HG03558 (cell line): ENCODE data around the gene ARFGAP3.
"Not testable (repeated sequence)": the region's sequence is repeated elsewhere in the genome, so short reads cannot be mapped to it uniquely, and the experiment has no call there.

Source experiments
- ATAC-seq: cut with Tn5 transposase; IDR thresholded peaks from one replicate; pipeline ENCODE4 v1.9.1; 2021; ENCODE audit warnings: moderate number of reproducible peaks; ENCODE audit not compliant: unreplicated experiment; ENCODE audit errors: extremely low read depth

The ARFGAP3 gene

DNA sequence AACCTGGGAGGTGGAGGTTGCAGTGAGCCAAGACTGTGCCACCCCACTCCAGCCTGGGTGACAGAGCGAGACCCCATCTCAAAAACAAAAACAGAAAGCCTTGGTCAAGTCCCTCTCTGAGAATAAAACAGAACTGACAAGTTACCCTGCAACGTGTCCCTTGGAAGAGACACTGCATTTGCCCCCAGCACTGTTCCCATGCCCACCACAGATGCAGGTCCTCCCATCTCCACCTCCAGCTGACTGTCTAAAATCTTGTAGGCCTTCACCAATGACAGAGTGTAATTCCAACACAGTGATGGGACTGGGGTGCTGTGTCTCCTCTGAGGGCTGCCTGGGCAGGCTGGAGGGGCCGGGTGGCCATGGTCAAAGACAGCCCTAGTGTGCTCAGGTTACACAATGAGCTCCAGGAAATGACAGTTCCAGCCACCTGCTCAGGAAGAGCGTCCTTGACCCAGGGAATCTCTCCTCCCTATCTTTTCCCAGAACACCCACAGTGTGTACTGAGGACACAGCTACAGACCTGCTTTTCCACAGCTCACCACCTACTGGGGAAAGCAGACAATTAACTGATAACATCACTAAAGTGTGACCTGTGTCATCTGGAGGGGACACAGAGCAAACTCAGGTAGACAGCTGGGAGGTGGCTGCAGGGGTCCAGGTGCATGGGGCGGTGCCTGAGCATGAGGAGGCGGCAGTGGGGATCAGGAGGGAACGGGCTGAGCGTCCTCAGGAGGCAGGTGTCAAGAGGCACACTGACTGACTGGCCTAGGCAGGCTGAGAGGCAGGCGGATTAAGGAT, 56.4 kb downstream of the ARFGAP3 start:
- no peak for ATAC-seq

DNA sequence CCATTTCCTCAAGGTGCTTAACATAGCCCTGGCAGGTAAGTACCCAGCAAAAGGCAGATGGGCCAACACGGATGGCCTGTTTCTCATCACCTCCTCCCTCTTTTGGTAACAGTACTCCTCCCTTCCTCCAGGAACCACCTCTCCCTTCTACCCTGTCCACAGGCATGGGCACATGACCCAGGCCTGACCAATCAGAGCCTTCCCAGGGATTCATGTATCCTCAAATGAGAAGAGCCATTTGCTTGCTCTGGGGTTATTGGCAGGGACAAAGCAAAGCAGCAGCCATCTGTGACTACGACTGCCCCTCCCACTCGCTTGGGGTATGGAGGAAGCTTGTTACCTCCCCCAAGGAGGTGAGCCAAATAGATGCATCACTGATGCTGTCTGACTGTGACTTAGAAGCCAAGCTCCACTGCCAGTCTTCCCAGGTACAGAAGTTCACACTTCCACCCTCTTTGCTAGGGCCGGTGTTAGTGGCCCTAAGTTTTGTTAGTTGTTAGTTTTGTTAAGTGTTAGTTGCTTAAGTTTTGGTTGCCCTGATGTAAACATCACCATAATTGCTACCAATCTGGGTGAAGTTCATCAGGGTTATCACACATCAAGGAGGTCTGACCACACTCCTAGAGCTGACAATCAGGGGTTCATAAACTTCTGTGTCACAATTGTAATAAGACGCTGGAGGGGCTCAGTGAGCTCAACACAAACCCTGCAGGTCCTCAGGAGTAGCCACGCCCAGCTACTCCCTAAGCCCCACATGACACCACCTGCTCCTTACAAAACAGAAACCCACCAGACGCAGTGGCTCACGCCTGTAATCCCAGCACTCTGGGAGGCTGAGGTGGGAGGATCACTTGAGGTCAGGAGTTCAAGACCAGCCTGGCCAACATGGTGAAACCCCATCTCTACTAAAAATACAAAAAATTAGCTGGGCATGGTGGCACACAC, 57.3 kb downstream of the ARFGAP3 start:
- no peak for ATAC-seq

DNA sequence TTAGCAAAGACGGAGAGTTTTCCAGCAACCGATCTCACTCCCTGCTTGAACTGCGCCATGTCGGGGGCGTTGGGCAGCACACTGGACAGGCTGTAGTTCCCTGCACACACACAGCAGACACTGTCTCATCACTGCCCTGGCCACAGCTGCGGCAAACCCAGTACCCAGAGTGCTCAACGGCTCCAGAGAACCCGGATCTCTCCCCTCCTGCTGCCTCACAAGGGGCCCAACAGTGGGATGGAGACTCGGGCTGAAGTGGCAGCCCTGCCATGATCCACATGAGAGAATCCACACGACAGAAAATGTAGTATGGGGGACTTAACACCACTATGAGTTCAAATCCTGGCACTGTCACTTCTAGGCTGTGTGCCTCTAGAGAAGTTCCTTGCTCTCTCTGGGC, 58.0 kb downstream of the ARFGAP3 start:
- ATAC-seq: no peak

DNA sequence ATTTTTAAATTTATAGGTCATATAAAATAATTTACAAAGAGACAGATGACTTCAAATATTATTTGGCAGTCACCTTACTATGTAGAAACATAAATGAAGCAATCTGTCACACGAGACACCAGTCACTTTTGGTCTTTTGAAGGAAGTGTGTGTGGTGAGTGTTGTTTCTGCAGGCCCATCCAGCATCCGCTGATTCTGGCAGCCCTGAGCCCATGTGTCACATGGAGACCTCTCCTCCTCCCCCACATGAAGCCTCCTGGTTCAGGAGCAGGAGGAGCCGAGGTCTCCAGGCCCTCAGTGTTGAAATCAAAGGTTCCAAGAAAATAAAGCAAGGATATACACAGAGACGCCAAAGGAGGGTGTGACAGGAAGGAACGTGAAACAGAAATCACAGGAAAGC, 60.1 kb downstream of the ARFGAP3 start:
- ATAC-seq: no peak

DNA sequence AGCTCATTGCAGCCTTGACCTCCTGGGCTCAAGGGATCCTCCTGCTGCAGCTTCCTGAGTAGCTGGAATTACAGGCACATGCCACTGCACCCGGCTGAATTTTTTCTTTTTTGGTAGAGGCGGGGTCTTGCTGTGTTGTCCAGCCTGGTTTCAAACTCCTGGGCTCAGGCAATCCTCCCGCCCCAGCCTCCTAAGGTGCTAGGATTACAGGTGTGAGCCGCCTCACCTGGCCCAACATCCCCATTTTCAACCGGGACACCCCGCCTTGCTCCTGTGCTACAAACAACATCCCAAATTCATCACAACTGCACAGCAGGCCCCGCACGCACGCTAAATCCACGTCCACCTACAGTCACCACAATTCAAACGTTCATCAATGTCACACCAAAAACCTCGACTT, 61.0 kb downstream of the ARFGAP3 start:
- ATAC-seq: no peak

DNA sequence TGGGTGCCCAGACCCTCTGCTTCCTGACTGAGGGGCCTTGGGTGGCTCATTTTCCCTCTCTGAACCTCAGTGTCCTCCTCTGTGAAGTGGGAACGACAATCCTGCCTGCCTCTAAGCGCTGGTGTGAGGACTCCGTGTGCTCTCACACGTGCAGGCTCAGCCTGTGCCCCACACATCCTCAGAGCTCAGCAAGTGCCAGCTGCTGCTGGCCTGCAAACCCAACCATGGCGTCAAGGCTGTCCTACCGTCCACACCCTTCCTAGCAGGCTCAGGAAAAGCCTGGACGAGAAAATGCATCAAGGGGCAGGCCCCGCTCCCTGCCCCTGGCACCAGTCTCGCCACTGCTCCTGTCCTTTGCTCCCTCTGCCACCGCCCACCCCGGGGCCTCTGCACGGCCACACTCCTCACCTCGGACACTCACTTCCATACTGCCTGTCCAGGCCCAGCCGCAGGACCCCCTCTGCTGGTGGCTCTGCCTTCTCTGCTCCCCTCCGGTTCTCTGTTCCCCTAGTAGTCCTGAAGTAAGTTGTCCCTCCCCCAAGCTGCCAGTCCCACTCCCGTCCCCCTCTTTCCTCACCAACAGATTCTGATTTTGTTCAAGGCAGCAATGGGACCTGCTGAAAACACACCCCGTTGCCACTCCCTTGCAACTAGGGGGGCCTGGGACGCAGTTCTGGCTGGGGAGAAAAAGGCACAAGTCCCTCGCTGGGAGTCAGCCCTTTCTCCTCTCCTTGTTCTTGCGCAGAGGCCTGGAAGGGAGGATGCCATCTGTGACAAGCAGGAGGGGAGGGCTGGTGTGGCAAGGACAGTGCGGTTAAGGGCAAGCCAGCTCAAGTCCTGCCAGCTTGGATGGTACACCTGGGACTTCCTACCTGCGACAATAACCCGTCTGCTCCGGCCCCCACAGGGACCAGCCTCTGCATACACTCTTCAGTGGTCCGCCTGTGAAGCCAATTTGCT, 62.2 kb downstream of the ARFGAP3 start:
- no peak for ATAC-seq

DNA sequence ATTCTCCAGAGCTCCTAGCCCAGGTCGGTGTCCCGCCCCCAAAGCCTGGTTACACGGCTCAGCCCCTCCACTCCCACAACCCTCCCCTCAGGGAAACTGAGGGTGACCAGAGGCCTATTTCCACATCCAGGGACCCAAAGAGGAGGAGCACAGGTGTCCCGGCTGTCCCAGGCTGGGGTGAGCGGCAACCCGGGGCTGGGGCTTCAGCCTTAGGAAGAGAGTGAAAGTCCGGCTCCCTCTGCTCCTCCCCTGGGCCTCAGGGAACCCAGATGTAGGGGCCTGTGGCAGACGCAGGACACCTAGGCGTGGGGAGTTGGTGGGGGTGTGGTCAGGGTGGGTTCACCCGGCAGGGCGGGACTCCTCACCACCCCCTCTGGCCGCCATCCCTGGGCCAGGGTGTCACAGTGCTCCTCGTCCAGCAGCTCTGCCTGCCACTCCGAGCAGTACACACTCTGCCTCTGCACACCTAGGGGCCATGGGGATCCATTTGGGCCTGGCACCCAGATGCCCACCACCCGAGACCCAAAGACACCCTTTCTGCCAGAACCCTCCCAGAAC, 63.1 kb downstream of the ARFGAP3 start:
- no peak for ATAC-seq

DNA sequence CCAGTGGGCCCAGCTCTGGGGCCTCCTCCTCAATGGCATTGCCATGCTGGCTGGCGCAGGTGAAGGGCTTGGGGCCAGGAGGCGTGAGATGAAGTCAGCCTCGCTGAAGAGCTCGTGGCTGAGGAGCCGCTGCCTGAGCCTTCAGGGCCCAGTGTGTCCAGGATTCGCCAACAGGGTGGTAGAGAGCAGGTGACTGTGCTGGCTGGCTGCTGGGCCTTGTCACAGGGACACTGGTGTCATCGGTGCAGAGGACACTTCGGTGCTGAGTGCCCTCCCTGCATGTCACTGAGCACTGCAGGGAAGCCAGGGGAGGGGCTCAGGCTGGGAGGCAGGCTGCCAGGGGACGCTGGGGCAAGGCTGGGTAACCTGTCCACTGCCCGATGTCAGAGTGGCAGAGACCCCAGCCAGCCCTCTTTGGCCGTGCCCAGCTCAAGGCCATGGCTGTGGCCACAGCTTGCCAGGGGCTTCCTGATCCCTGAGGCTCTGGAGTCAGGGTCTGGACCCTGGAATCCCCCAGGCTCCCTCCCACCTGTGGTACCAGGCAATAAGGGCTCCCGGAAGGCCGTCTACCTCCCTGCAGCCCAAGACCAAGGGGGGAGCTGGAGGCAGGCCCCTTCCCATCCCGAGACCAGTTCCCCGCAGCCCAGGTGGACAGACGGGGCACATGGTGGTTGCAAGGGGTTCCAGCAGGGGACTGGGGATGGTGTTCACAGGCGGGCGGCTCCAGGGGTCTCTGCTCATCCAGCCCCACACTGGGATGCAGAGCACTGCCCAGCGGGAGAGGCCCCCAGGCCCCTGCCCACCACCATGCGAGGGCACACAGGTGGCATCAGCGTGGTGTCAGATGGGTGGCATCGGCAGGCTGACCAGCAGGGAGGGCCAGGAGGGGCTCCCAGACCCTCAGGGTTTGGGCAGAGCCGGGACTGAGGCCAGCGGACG, 63.9 kb downstream of the ARFGAP3 start:
- no peak for ATAC-seq

DNA sequence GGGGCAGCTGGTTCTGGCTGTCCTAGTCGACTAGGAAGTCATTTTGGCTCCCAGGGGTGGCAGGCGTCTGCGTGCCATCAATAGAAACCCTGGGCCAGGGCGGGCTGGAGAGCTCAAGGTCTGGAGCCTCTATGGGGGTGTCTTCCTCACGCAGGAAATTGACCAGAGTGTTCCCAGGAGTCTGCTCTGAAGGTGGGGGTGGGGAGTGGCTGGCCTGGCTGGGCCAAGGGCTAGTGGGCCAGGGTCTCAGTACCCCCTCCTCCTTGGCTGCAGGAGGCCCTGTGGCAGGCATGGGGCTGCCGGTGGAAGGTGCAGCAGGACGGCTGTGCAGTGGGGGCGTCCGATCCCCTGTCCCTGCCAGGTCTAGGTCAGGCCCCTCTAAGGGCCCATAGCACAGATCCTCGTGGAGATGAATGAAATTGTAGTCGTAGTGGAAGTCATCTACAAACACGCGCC, 64.6 kb downstream of the ARFGAP3 start:
- no peak for ATAC-seq

DNA sequence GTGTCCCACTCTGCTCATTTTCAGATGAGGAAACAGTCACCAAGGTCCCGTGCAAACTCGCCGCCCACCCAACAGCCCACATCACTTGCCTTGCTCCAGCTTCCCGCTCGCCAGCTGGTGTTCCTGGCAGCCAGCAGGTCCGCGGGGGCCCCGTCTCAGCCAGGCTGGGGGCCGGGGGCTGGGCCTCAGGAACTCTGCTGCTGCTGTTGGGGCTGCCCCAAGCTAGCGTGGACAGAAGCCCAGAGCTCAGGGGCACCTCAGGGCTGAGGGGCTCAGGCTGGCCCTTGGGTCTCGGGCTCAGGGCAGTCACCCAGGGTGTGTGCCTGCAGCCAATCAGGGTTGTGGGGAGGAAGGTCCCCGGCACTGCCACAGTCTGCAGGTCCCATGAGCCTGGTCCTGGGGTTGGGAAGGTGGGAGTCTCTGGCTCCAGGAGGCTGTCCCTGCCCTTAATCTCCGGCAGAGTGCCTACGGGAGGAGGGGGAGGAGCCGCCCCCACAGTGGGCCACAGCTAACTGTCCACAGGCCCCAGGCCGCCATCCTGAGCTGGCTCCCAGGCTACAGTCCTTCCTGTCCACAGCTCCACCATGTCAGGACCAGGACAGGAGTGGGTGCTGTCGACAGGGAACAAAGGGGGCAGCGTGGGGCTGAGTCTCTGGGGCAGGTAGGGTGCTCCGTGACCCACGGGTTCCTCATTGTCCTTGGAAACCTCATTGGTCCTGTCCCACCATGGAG, 65.2 kb downstream of the ARFGAP3 start:
- no peak for ATAC-seq

DNA sequence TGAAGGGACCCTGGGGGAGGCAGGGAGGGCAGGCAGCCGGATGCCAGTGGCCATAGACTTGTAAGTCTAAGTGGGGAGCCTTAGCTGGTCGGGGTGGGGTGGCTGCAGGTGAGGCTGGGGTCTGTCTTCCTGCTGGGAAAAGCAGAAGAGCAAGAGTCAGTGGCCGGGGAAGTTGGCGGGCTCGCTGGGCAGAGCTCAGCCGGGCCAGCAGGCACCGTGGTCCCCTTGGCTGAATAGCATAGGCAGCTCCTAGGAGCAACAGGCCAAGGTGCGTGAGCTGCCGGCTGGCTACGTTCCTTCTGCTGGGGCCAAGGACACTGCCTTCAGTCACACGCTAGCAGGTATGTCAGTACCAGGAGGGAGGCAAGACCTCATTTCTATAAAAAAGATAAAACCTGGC, 68.6 kb downstream of the ARFGAP3 start:
- ATAC-seq: no peak

DNA sequence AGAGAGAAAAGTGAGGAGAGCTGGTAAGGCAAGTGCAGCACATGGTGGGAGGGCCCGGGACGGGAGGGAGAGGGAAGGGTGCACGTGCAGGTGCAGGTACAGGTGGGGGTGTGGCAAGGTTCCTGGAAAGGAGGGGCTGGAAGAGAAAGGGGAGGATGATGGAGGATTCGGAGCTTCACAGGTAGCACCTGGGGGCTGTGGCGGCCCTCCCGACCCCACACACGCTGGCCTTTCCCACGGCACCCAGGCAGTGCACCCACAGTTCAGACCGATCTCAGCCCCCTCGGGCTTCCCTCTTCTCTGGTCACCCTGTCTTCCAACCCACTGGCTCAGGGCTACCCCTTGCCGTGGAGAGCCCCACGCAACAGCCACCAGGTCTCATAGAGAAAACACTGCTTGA, 69.1 kb downstream of the ARFGAP3 start:
- ATAC-seq: no peak

DNA sequence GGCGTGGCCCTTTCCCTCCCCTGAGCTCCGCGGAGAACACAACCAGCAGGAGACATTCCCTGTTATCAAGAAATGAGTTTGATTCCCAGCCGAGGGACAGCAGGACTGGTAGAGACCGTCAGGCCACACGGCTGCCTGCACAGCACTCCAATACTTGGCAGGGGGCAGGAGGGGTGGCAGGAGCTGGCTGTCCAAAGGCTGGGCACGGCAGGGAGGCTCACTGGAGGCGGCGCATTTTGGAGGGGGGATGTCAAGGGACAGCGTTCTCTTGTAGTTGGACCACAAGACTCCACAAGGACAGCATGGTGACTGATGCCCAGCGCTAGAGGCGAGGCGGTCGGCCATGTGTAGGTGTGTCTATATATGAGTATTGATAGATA, 69.7 kb downstream of the ARFGAP3 start:
- no peak for ATAC-seq

DNA sequence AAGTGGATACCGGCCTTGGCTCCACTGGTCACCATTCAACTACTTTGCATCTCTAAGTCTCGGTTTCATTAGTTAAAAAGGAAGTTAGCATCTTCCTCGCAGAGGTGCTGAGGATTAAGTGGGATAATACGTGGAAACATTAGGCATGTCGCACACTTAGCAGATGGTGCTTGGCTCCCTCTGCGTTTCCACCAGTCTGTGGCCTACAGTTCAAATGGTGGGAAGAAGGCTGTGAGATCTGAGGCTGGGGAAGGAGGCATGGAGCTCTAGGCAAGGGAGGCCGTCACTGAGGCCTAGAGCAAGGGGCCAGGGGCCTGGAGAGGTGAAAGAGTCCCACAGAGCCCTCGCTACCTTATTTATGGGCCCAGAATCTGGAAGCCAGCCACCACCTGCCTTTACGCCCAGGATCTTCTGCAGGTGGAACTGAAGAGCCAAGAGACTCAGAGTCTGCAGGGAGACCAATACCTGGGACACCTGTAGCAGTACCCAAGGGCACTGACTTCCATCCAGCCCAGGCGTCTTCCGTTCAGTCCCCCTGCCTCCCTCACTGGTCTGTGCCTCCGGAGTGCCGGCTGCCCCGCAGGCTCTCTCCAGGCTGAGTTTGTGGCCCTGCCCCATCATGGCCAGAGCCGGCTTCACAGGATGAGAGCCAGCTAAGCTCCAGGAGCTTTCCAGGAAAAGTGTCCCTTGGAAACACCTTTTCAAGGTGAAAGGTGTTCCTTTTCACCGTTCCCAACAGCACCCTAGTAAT, 70.3 kb downstream of the ARFGAP3 start:
- ATAC-seq: no peak

DNA sequence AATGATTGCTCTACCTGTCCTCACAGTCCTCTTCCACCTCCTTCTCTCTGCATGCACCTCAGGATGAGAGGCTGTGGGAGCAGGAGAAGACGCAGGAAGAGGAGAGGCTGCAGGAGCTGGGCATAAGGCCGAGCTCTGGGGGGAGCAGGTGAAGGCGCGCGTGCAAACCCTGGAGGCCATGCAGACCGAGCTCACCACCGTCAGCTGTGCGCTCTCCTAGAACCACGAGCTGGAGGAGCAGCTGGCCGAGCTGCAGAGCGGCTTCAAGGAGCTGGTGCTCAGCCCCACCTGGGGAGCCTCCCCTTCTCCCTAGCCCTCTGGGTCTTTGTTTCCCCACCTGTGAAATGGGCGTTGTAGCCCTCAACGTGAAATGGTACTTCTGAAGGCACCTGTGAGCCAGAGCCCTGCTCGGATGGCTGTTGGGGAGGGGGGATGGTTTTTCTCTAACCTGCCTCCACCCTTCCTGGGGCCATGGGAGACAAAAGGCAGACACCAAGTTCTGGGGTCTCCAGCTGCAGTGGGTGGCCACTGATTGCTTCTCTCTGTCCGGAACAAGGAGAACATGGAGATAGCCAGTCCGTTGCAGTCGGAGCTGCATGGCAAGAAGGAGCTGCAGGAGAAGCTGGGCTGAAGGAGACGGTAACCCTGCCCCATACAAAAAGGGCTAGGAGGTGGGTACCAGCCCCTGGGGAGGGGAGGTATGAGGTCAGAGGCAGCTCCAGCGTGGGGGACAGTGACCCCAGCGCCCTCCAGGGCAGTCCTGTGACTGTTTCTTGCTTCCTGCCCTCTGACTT, 71.2 kb downstream of the ARFGAP3 start:
- ATAC-seq: no peak

DNA sequence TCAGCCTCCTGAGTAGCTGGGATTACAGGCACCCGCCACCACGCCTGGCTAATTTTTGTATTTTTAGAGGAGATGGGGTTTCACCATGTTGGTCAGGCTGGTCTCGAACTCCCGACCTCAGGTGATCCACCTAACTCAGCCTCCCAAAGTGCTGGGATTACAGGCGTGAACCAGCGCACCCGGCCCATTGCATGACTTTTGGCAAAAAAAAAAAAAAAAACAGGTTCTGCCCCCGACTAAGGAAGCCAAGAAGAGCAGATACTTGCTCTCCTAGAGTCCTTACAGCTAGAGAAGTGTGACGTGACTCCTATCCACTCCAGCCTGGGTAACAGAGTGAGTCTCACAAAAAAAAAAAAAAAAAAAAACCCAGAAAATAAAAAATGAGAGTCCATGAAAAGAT, 74.8 kb downstream of the ARFGAP3 start:
- not testable (repeated sequence) for ATAC-seq

DNA sequence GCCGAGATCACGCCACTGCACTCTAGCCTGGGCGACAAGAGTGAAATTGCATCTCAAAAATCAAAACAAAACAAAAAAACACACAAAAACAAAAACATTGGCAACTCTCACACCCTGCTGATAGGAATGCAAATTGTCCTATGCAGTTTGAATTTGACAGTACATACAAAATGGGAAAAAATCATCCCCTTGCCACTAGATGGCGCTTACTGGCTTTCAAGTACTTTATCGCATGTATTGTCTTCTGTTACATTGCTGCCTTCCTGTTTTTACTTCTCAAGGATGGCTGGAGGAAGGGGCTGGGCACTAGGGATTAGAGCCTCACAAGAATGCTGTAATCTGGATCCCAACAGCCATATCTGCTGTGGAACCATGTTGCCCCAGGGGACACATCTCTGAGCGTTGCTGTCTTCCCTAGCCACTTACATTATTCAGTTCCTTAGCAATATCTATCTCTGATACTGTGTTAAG, 77.0 kb downstream of the ARFGAP3 start:
- ATAC-seq: no peak
